Fibroblast of the aortic adventitia (primary cell): ENCODE measurements around the gene DNAH11. TPM values are rescaled to one million over a fixed set of nuclear protein-coding genes. Genes with fewer than 3 reads are reported as not detected.
"Not testable (repeated sequence)": the region's sequence is repeated elsewhere in the genome, so short reads cannot be mapped to it uniquely, and the experiment has no call there.

Source experiments
- DNase-seq: peaks from one replicate; pipeline ENCODE4 v3.0.0-alpha.2; 2010; ENCODE audit warnings: low read depth
- H3K4me3 ChIP-seq: 2 replicates; pipeline ENCODE4 v1.5.1; 2011; ENCODE audit warnings: low read depth, mild to moderate bottlenecking, control low read depth, low read length, moderate library complexity
- total RNA-seq: library from RNA; depleted of rRNA; stranded (reverse); fragments of >200 nt; gene quantifications from 2 replicates; pipeline ENCODE4 v1.2.3, GENCODE V29; 2012; ENCODE audit warnings: low replicate concordance
- TF ChIP-seq, protein P1 (sequence below): IDR thresholded peaks from 2 replicates; pipeline ENCODE4 v1.5.1; 2011; ENCODE audit warnings: mild to moderate bottlenecking, low read length, control low read depth, inconsistent platforms; ENCODE audit not compliant: insufficient read depth

The DNAH11 gene
- total RNA-seq, 1 donor: 2.7 TPM

DNA sequence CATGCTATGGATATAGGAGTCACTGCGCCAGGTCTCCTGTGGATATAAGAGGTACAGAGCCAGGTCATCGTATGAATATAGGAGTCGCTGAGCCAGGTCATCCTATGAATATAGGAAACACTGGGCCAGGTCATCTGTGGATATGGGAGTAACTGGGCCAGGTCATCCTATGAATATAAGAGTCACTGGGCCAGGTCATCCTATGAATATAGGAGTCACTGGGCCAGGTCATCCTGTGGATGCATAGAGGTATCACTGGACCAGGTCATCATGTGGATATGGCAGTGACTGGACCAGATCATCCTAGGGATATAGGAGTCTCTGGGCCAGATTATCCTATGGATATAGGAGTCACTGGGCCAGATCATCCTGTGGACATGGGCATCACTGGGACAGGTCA, 181.7 kb downstream of the DNAH11 start:
- DNase-seq: no peak
- no peak overlapping the region for H3K4me3 ChIP-seq
- TF ChIP-seq, protein P1, sequence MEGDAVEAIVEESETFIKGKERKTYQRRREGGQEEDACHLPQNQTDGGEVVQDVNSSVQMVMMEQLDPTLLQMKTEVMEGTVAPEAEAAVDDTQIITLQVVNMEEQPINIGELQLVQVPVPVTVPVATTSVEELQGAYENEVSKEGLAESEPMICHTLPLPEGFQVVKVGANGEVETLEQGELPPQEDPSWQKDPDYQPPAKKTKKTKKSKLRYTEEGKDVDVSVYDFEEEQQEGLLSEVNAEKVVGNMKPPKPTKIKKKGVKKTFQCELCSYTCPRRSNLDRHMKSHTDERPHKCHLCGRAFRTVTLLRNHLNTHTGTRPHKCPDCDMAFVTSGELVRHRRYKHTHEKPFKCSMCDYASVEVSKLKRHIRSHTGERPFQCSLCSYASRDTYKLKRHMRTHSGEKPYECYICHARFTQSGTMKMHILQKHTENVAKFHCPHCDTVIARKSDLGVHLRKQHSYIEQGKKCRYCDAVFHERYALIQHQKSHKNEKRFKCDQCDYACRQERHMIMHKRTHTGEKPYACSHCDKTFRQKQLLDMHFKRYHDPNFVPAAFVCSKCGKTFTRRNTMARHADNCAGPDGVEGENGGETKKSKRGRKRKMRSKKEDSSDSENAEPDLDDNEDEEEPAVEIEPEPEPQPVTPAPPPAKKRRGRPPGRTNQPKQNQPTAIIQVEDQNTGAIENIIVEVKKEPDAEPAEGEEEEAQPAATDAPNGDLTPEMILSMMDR: no peak

- no peak for DNase-seq
- H3K4me3 ChIP-seq: no peak overlapping the region
- TF ChIP-seq, protein P1: no peak
These were observed 187.6 kb downstream of the DNAH11 start for GRCh38 chr7:21730399-21730798.

GRCh38 chr7:21731977-21732376, 189.1 kb downstream of the DNAH11 start:
- DNase-seq: no peak
- TF ChIP-seq, protein P1: no peak
- no peak overlapping the region for H3K4me3 ChIP-seq

DNA sequence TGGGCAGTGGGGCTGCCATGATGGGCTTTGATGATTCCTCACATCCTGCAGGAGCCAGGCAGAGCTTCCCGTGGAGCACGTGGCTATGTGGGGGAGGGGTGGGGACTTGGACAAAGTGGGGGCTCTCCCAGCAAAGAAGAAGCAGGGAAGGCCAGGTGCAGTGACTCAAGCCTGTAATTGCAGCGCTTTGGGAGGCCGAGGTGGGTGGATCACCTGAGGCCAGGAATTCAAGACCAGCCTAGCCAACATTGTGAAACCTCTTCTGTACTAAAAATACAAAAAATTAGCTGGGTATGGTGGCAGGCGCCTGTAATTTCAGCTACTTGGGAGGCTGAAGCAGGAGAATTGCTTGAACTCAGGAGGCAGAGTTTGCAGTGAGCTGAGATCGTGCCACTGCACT, 190.1 kb downstream of the DNAH11 start:
- not testable (repeated sequence) for H3K4me3 ChIP-seq, DNase-seq

DNA sequence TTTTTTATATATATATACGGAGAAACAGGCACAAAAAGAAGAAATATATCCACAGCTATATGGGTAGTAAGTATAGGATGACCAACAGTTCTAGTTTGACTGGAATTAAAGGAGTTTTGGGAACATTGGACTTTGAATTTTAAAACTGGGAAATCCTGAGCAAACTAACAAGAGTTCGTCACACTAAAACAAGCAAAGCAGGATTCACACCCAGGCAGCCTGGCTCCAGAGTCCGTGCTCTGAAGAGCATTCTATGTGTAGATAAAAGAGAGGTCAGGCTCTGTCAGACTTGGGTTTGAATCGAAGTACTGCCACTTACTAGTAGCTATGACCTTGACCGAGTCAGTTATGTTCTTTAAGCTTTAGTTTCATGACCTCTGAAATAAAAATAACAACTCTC, 191.0 kb downstream of the DNAH11 start:
- DNase-seq: no peak
- TF ChIP-seq, protein P1: no peak
- H3K4me3 ChIP-seq: no peak overlapping the region

DNA sequence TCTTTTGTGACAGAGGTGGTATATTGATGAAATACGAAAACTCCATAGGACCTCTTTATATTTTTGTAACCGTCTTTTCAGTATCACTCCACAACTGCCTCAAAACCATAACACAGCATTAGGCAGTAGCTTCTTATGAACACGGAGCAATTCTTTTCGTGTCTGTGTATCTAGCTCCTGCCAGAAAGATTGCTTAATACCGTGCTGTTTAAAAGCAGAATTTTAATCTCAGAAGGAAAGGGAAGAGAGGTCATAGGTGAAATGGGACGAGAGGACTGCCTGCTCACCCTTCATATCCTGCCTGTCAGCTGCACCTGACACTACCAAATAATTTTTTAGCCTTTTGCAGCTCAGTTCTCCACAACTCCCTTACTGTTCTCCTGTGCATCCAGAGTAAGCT, 200.7 kb downstream of the DNAH11 start:
- no peak for DNase-seq
- TF ChIP-seq, protein P1: no peak
- H3K4me3 ChIP-seq: no peak overlapping the region

DNA sequence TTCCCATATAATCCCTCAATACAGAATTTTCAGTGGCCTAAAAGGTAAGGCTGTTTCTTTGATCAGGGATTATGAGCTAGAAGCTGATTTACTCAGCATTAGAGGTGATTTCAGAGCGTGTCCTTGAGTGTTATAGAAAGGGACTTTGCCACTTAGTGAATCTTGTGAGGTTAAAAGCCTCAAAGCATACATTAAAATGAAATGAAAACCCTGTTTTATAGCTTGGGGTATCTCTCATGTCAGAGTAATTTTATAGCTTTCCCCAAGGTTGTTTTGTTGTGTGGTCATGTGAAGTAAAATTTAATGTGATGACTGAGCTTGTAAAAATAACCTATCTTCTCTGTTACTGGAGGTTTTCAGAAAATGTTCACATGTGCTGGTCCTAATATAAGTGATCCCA, 204.1 kb downstream of the DNAH11 start:
- TF ChIP-seq, protein P1: no peak
- DNase-seq: no peak
- no peak overlapping the region for H3K4me3 ChIP-seq
